ENCODE results near the gene ZBTB45.
"Not testable (repeated sequence)": the region's sequence is repeated elsewhere in the genome, so short reads cannot be mapped to it uniquely, and the experiment has no call there.

The ZBTB45 gene

DNA sequence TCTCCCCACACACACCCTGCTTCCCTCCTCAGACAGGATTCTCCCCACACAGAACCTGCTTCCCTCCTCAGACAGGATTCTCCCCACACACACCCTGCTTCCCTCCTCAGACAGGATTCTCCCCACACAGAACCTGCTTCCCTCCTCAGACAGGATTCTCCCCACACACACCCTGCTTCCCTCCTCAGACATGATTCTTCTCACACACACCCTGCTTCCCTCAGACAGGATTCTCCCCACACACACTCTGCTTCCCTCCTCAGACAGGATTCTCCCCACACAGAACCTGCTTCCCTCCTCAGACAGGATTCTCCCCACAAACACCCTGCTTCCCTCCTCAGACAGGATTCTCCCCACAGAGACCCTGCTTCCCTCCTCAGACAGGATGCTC, 19.6 kb upstream of the ZBTB45 start:
- not testable (repeated sequence) for DNase-seq

DNA sequence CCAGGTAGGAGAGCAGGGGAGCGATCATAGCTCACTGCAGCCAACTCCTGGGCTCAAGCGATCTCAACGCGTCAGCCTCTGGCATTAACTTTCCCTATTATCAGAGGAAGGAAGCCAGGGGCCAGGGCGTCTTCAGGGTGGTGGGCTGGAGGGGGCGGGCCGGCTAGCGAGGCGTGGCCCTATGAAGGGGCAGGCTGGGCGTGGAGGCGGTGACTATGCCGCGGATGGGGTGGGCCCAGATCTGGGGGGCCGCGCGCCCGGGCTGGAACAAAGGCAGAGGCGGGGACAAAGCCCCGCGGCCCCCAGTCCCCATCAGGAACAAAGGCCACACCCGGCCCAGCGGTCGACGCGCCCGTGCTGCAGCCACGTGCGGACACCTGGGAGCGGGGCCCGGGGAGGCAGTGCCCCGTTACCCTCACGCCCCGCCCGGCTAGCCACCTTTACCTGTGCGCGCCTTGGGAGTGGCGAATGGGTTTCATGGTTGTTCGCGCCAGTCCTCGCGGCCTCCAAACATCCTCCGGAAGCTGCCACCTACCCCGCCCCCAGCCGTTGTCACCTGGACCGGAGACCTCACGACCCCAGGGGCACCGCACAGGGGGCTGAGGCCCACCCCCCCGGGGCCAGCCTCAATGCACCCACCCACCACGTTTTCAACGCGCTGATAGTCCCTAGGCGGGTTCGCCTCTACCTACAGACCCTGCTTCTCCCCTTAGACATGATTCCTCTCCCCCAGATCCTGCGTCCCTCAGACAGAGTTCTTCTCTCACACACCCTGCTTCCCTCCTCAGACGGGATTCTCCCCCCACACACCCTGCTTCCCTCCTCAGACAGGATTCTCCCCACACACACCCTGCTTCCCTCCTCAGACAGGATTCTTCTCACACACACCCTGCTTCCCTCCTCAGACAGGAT, 18.9 kb upstream of the ZBTB45 start:
- peak; percentile 90 for DNase-seq

GRCh38 chr19:58536852-58537798, 17.5 kb upstream of the ZBTB45 start:
- no peak for DNase-seq

DNA sequence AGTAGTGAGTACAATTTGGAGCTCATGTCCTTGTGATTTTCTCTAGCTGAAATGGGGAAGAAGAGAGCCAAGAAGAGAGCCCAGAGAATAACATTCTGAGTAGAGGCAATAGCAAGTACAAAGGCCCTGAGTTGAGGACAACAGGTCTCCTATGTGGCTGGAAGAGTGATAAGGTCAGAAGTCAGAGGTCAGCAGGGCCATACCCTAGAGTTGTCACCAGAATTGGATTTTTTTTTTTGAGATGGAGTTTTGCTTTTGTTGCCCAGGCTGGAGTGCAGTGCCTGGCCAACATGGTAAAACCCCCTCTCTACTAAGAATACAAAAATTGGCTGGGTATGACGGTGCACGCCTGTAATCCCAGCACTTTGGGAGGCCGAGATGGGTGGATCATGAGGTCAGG, 16.2 kb upstream of the ZBTB45 start:
- DNase-seq, result no peak

DNA sequence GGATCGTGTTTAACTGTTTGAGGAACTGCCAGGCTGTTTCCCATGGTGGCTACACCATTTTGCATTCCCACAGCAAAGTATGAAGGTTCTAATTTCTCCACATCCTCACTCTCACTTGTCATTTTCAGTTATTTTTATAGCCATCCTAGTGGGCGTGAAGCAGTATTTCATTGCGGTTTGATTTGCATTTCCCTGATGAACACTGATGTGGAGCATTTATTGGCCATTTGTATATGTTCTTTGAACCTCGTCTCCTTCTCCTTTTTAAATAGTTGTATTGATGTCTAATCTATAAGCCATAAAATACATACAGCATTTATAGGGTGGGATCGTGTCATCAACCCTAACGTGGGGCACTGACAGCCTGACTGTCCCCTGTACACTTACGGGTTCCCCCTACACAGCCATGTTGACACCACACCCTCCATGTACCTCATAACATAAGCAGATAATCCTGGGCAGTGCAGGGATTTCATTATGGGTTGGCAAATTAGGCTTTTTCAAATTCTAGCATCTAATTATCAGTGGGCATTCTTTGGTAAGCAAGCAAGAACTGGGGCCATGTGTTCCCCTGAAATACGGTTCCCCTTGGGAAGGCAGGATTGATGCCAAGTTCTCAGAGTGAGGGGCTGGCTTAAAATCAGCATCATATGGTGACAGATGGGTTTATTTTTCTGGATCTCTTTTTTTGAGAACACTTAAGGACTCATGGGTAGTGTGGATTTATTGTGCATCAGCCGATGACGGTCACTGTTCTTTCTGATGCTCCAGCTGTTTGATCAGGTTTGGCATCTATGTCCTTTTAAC, 11.6 kb upstream of the ZBTB45 start:
- no peak for DNase-seq

- no peak for DNase-seq
Measured at GRCh38 chr19:58529405-58529804, 9.8 kb upstream of the ZBTB45 start.

DNA sequence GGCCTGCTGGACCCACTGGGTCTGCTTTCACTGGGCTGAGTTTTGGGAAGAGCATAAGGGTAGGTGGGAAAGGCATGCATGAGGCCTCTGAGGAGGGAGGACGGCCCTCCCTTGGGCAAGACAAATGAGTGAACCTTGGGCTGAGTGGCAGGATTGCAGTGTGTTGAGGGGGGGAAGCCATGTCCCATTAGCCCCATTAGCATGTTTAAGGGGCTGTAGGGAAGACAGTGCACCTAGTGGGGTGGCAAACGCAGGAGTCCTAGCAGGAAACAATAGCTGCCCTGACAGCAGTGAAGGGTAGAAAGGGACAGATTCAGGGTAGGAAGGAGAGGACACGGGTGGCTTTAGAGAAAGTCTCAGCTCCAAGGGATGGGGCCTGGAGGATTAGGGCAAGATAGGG, 3.1 kb upstream of the ZBTB45 start:
- no peak for DNase-seq

DNA sequence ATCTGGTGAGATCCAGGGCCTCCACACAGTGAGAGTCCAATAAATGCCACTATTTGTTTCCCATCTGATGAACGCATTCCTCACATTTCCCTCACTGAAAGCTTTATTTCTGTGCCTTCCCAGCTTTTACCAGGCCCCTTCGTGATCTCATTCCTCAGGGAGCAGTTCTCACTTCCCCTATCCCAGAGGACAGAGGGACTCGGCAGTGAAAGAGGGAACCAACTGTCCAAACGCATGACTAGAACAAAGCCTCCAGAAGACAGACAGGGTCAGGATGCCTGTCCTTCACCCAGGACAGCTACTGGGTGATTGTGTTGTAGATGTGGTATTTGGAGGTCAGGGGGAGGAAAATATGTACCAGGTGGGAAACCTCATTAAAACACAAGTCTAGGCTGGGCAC, 2.0 kb upstream of the ZBTB45 start:
- DNase-seq, result no peak

- no peak for DNase-seq
Measured at GRCh38 chr19:58520257-58520599, 618 bp upstream of the ZBTB45 start.

DNA sequence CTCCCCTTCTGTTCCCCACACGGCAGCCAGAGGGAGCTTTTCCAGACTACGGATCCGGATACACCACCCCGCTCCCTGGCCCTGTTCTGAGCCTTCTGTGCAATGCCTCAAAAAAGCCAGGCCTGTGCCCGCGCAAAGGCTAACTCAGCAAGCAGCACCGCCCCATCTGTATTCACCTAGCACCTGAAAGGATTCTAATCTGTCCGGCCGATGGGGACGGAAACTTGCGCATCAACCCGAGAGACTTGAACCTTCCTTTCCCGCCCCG, 589 bp downstream of the ZBTB45 start:
- DNase-seq, result no peak

- DNase-seq, result no peak
Measured at GRCh38 chr19:58518256-58519086, 1.1 kb downstream of the ZBTB45 start.

DNA sequence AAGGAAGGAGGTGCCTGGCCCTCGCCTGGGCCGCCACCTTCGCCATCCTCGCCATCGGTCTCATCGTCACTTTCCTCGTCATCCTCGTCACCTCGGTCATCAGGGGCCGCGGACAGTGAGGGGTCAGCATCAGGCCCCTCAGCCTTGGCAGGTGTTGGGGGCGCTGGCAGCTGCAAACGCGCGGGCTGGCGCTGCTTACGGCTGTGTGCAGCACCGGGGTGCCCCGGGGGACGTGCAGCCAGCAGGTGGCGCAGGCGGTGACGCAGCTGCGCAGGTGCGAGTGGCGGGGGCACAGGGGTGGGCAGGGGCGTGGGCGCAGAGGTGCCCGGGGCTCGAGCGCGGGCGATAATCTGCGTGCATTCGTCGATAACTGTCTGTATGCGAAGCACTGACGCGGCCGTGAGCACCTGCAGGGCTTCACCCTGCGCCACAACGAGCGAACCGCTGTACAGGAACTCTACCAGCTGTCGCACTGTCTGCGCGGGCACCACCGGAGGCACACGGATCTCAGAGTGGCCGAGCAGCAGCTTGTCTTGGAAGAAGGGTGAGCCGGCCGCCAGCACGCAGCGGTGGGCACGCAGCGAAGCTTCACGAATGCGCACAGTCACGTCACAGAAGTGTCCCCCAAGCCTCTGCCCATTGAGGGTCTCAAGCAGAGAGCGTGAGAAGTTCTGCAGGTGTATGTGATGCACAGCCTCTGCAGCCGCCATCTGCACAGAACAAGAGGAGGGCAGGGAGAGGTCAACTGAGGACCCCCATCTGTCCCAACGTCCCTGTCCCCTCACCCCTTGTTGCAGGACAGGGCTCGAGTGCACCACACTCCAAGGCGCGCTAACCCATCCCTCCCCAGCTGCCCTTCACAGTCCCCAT, 2.4 kb downstream of the ZBTB45 start:
- DNase-seq, result no peak

- no peak for DNase-seq
Measured at GRCh38 chr19:58516246-58516836, 3.3 kb downstream of the ZBTB45 start.

DNA sequence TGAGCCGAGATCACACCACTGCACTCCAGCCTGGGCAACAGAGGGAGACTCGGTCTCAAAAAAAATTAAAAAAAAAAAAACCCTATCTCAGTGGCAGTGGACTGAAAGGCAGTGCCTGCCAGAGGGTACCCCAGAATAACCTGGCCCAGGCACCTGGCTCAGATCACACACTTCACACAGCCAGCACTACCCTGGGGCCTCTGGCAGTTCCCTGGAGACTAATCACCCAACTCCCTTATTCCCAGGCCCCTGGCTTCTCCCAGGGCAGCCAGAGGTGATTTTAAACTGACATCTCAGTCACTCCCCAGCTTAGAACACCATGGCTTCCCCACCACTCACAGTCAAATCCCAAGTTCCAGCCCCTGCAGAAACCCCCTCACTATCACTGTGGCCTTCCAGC, 4.4 kb downstream of the ZBTB45 start:
- no peak for DNase-seq

DNA sequence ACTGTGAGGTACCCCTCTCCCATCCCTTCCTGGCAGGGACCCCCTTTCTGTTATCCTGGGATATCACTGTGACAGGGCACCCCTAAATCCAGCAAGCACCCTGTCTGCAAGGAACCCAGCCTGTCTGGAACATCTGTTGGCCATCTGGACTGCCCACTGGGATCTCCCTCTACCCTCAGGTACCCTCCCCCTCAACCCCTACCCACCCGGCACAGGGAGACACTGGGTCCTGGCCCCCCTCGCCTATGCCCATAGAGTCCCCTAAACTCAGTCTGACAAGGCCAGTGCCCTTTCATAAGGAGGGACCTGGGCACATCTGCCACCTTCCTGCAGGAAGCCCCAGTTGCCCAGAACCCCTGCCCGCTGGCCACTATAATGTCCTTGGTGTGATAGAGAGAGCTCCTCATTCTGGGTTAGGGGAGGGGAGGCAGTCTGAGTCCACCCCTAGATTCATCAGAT, 5.0 kb downstream of the ZBTB45 start:
- no peak for DNase-seq

DNA sequence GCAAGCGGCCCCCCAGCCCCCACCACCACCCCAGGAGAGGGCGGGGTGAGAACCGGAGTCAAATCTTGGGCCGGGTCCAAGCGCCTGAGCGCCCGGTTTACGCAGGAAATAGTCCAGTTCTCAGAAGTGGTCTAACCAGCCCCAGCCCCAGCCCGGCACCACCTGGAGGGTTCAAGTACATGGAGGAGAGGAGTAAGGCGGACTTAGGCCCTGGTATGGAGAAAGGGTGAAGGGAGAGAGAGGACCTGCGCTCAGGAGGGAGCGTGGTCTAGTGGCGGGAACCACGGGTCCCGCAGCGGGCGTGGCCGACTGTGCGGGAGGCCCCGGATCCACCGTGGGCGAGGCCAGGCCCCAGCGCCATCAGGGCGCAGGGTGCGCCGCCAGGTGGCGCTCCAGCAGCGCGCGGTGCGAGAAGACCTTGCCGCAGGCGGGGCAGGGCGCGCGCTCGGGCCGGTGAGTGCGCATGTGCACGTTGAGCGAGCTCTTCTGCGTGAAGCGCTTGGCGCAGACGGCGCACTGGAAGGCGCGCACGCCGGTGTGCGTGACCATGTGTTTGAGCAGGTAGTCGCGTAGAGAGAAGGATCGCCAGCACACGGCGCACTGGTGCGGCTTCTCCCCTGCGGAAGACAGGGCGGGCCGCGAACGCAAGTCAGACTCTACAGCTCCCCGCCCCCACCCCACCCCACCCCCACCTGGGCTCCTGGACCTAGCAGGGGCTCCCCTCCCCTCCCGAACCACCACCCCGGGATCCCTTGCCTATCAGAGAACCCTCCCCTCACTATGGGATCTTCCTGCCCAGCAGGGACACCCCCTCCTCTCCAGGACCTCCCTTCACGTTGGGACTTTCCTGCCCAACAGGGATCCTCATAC, 5.7 kb downstream of the ZBTB45 start:
- DNase-seq, result peak; percentile 88

DNA sequence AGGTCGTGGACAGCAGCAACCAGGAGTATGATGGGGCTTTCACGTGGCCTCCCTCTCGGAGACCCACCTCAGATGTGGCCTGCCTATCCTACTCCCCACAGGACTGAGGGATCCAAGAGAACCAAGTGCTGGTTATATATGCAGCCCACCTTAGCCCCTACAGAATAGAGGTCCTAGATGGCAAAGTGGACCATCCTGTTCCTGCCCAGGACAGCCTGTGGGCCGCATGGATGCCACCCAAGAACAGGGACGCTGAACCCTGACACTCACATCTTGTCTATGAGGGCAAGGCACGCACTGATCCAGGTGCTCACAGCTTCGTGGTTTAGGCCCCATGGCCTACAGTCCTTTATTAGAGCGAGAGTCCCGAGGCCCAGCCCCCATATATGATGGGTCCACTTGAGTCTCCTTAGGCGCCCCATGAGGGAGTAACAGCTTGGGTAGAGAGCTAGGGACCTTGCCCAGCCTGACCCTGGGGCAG, 6.4 kb downstream of the ZBTB45 start:
- DNase-seq, result no peak

DNA sequence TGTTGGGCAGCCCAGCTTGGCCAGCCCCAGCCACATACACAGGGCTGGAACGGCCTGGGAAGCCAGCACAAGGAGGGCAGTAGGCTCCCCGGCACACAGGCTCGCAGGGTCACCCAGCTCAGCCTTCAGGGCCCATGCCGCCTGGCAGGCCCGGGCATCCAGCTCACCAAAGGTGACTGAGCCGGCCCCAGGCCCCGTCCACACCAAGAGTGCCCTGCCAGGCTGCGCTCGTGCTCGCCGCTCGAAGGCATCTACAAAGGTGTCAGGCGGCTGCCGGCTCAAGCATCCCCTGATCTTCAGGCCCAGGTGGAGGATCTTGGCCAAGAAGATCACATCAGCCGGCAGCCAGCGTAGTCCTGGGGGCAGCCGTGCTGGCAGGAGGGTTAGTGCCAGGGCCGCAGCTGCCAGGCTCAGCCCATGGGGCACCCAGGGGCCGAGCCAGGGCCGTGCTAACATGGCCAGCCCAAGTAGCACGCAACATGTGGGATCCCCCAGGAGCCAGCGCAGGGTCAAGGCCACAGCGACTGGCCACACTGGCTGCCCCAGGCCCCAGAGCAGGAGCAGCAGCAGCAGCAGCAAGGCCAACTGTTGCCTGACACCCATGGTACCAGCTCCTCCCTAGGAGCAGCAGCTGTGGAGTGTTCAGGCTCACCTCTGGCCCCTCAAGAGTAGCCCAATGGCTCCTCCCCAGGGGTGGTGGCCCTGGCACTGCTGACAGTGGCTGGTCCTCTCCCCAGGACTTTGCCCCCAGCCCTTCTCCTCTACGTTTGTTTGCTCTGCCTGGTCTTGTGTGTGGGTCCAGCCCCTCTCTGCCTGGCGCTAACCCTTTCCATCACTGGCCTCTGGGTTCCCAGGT, 8.0 kb downstream of the ZBTB45 start, which contains the start of gene SLC27A5:
TSS of gene SLC27A5 (minus strand) at position 640 of the 856 bp plus-strand sequence. CDS start at position 603, 37 bp downstream.
- no peak for DNase-seq
